Forelimb muscle (tissue), 1 donor: Measurements from ENCODE around the gene GADD45B. TPM values are rescaled to one million over a fixed set of nuclear protein-coding genes. Genes with fewer than 3 reads are reported as not detected.

Experiments
- DNase-seq: peaks from one replicate; pipeline ENCODE4 v3.0.0-alpha.2; 2013; ENCODE audit warnings: low read depth
- polyA plus RNA-seq: library from polyadenylated mRNA; unstranded; fragments of 120-200 nt; gene quantifications from one replicate; pipeline ENCODE4 v1.2.1, GENCODE V29; 2013; ENCODE audit not compliant: insufficient read length

Gene GADD45B
- 7.4 TPM for polyA plus RNA-seq

DNA sequence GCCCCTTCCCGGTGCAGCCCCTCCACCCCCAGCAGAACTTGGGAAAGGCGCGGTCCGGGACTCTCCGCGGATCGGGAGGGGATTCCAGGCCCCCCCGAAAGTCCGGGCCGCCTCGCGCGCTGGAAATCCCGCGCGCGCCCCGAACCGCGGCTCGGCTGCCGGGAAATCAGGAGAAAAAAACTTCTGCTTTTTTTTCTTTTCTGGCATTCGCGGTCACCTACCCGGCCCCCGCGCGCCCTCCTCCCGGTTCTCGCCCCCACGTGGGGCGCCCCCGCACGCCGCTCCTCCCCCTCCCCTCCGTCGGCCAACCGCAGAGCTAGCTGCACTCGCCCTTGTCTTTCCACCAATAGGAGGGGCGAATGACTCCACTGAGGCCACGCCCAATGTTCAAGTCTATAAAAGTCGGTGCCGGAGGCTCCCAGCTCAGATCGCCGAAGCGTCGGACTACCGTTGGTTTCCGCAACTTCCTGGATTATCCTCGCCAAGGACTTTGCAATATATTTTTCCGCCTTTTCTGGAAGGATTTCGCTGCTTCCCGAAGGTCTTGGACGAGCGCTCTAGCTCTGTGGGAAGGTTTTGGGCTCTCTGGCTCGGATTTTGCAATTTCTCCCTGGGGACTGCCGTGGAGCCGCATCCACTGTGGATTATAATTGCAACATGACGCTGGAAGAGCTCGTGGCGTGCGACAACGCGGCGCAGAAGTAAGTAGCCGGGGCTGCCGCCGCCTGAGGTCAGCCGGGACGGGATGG, at the start of gene GADD45B:
Gene GADD45B (plus strand): TSS at position 426 of the 749 bp plus-strand sequence. CDS start 232 bp downstream, at position 658.
- peak; percentile 96 for DNase-seq

DNA sequence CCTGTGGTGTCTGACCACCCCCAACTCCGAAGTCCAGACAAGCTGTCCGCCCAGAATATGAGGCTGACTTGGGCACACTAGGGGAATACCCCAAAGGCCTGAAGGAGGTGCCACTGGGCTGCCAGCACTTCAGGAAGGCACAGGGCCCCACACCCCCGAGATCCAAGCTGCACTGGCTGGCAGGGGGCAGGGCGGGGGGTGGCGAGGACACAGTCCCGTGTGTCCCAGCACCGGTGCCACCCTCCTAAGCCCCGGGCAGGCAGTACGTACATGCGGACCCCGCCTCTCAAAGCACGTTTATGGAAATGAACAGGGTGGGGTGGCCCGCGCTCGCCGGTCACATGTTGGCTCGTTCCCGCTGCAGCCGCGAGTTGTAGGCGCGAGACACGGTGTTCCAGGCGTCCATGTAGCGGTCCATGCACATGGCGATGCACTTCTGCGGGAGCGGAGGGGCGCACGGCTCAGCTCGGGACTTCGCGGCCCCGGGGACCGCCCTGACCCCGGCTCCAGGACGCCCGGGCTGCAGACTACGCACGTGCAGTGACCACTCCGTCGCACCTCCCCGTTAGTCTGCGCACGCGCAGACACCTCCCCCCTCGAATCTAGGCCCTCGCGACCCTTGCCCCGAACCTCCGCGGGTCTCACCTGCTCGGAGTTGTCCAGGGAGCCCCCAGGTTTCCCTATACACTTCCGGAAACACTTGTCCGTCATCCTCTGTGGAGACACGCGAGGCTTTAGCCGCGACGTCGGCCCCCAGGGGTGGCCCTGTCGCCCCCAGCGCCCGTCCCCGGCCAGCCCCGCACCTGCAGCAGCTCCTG, 49.1 kb upstream of the GADD45B start:
- no peak for DNase-seq

DNA sequence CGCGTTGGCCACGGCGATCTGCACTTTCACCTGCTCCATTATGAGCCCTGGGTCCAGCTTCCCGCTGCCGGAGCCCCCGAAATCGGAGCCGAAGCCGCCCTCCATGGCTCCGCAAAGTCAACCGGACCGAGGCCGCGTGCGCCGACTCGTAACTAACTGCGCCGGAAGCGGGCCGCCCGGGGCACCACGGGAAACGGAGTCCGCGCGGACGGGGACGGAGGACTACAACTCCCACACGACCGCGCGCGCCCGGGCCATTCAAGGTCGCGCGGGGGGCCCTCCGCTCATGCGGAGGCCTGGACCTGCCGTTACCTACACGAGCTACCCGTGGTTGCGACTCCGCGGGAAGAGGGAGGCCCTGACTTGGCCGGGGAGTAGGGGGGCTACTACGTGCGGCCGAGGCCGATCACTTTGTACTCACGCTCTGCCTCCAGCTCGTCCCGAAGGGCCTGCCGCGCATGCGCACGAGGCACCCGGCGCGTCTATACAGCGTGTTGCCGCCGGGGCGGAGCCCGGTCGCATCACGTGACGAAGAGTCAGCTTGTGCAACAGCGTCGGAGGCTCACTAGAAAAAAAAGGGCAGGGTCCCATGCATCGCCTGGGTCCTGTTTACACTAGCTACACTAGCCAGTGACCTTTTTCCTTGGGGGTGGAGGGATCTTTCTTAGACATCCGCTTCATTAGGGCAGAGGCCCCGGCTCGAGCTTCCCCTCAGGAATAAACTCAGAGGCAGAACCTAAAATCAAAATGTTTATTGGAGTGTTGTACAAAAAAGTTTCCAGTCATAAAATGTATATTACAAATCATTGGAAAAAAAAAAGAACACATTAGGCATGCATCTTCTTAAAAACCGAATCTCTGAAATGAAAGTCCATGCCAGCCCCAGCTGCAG, 48.3 kb upstream of the GADD45B start, which contains the start of gene TIMM13:
Gene TIMM13 (minus strand): TSS at position 158 of the 892 bp plus-strand sequence. CDS start 53 bp downstream, at position 105.
- peak; percentile 95 for DNase-seq

DNA sequence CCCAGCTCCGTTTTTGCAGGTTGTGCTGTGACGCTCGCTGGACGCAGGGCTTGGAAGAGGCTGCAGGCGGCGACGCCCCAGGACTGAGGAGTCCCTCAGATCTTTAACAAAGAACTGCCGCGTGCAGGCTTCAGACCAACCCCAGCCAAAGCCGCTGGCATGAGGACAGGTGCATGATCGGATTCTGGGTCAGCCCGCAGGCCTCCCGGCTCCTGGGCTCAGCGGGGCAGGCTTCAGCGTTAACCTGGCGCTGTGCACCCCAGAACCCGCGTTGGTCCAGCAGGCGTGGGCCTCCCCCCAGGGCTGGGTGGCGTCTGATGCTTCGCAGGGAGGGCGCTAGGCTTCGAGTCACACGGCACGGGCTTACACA, 47.6 kb upstream of the GADD45B start:
- no peak for DNase-seq

- no peak for DNase-seq
Measured at GRCh38 chr19:2428756-2429711, 46.9 kb upstream of the GADD45B start.

DNA sequence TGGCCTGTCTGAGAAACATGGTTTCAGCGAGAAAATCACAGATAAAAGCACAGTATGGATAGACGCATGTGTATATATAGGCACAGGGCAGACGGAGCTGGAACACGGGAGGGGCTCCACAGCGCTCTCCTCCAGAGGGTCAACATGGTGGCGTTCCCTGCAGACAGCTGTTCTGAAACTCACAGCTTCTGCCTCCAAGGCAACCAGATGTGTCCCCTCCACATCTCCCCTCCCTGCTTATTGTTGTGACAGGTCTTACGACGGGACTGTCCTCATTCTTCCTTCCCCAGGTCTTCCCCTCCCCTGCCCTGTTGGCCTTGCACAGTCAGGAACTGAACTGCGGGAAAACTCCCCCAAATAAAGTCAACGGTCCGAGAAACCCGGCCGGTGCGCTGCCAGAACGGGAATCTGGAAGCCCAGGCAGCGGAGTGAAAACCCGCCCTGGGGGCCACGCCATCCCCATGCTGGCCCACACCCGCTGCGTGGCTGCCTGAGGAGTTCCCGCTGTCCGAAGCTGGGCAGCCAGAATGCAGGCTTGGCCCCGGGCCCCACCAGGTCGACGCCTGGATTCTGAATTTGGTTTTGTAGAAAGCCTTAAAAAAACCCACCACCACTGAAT, 45.9 kb upstream of the GADD45B start:
- DNase-seq = no peak

- DNase-seq = no peak
Measured at GRCh38 chr19:2431318-2432055, 44.4 kb upstream of the GADD45B start.

DNA sequence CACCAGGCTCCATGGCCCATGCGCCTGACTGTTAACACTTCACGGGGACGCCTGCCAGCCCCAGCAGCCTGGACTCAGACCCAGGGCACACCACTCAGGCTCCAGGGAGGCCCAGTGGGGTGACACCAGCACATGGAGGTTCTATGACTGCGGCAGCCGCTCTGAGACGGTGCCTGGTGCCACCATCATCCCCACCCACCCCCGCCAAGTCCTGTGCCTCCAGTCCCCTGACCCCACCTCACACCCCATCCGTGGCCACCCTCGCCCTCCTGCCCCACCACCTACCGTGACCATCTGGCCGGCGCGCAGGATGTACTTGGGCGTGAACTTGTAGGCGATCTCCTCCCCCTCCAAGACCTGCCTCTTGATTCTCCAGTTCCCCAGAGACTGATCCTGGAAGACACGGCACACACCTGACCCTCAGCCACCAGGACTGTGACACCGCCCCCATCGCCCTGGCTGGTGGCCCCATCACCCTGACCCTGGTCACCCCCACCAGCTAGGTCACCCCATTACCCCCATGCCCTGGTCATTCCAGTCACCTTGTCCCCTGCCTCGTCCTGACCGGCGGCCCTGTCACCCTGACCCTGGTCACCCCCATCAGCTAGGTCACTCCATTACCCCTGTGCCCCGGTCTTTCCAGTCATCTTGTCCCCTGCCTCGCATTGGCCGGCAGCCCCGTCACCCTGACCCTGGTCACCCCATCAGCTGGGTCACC, 43.6 kb upstream of the GADD45B start:
- no peak for DNase-seq

DNA sequence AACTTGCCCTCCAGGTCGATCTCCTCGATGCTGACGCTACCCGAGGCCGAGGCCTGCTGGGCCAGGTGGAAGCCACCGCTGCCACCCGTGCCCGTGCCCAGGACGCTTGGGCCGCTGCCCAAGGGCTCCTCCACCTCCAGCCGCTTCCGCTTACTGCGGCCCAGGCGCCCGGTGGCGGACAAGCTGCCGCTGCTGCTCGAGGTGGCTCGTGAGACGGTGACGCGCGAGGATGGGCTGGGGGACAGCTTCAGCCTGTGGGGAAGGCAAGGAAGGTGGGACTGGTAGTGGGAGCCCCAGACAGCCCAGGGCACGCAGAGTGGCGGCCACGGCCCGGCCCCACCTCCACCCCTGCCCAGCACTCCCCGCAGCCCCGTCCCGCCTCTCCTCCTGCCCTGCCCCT, 42.1 kb upstream of the GADD45B start:
- no peak for DNase-seq

DNA sequence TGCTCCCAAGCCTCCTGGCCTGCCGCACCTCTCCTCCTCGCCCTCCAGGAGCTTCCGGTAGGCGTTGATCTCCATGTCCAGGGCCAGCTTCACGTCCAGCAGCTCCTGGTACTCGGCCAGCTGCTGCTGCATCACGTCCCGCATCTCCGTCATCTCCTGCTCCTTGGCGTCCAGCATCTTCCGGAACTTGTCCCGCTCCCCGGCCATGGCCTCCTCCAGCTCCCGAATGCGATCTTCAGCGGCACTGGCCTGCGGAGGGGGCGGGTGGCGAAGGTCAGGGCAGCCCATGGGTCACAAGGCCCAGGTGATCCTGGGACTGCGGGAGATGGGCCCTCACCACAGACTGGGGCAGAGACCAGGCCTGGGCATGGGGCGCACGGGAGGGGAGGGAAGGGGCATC, 41.7 kb upstream of the GADD45B start:
- no peak for DNase-seq

- DNase-seq = no peak
Measured at GRCh38 chr19:2434721-2435265, 41.1 kb upstream of the GADD45B start.

- DNase-seq = no peak
Measured at GRCh38 chr19:2436384-2436783, 39.5 kb upstream of the GADD45B start.

- no peak for DNase-seq
Measured at GRCh38 chr19:2436926-2437325, 39.0 kb upstream of the GADD45B start.

GRCh38 chr19:2438178-2438577, 37.7 kb upstream of the GADD45B start:
- DNase-seq = no peak

- no peak for DNase-seq
Measured at GRCh38 chr19:2440515-2440914, 35.4 kb upstream of the GADD45B start.

GRCh38 chr19:2441096-2441752, 34.7 kb upstream of the GADD45B start:
- no peak for DNase-seq

GRCh38 chr19:2443116-2443784, 32.7 kb upstream of the GADD45B start:
- no peak for DNase-seq
